HG03159 (cell line): ENCODE results near the gene NKX6-2.
"Not testable (repeated sequence)": the region's sequence is repeated elsewhere in the genome, so short reads cannot be mapped to it uniquely, and the experiment has no call there.

Experiments used
- ATAC-seq: cut with Tn5 transposase; IDR thresholded peaks from one replicate; pipeline ENCODE4 v1.9.1; 2021; ENCODE audit warnings: mild to moderate bottlenecking, moderate library complexity; ENCODE audit not compliant: unreplicated experiment

Gene NKX6-2

DNA sequence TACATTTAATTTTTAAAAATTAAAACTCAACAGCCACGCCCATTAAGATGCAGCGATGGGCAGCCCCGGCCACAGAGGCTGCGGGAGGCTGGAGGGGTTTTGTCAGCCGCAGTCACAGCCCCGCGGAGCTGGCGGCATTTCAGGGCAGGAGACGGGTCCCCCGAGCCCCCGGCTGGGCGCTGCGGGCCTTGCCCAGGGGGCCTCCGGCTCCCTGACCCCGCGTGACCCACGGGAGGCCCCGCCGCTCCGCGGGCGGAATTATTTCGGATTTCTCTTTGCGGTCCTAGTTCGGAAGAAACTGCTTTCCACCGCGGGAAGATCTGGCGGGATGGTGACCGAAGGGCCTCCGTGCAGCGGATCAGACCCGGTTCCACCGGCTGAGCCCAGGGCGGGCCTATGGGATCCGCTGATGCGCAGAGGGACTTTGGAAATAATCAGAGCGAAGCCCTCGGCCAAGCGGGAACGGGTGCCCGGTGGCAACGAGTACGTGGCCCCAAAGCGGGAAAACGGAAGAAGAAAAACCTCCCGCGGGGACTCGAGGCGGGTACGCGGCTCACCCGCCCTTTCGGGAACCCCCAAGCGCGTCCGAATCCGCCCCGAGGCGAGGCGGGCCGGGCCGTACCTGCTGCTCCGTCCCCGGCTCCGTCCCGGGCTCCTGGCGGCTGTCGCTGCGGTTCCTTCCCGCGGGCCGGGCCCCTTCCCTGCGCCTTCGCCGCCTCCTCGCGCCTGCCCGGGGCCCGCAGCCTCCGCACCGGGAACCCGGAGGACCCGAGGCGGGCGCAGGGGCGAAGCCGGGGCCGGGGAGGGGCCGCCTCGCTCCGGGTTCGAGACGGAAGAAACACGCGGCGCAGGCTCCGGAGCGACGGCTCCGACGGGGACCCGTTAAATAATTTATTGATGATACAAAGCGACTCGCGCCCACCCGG lies 1.7 kb downstream of the NKX6-2 start:
- ATAC-seq = no peak

DNA sequence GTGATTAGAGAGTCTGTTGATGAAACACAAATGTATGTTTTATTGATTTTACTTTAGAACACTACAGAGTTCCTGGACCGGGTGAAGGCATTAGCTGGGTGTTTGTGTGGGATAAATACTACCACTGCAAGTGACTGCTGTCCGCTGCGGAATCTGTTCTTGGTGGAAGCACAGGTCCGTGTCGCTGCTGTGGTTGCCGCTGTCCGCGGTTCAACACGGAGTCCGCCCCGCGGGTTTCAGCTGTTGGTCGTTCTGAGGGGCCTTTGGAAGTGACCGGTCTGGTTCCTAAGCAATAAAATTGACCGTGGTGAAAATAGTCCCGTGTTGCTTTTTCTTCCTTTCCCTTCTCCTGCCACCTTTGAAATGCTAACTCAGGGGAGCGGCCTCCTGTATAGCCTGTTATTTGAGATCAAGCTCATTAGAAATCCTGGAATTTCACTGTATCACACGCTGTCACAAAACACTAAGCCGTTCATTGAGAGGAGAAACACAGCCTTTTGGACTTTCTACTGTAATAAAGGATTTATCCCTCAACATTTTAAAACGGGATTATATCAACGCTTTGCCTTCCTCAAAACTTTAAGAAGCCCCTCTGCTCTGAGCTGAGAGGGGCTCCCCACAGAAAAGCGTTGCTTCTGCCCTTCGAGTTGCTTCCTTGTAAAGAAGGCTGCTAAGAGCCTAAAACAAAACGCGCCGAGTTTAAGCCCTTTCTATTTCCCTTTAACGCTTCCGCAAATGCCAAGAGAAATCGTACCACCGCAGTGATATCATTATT lies 2.6 kb downstream of the NKX6-2 start:
- ATAC-seq = no peak

DNA sequence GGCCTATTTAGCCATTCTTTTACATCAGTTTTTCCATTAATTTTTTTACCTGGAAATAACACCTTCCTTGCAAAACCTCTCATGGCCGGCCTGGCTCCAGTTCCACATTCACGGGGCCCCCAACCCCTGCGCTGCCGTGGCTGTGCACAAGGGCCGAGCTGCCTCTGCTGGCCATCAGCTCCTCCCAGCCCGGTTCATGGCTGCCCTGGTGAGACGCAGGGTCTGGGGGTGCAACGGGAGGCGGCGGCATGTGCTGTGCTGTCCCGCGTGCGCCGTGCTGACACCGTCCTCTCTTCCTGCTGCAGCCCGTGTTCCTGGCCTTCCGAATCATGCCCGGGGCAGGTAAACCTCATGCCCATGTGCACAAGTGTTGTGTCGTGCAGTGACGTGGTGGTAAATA lies 4.4 kb downstream of the NKX6-2 start:
- no peak for ATAC-seq

DNA sequence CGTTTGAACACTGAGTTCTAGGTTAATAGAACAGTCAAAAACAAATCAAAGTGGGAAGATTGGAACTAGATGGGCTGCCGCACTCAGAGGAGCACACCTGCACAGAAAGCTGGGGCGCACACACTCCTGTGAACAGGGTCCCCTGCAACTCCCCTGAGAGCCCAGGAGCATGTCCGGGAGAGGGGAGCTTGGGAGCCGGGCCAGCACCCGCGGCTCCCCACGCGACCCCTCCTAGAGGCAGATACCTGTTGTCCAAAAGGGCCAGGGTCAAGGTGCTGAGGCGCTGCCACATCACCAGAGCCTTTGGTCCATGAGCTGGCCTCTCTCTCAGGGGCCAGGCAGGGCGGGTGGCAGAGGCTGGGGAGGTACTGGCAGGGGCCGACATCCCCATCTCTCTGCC lies 5.6 kb downstream of the NKX6-2 start:
- ATAC-seq = no peak

DNA sequence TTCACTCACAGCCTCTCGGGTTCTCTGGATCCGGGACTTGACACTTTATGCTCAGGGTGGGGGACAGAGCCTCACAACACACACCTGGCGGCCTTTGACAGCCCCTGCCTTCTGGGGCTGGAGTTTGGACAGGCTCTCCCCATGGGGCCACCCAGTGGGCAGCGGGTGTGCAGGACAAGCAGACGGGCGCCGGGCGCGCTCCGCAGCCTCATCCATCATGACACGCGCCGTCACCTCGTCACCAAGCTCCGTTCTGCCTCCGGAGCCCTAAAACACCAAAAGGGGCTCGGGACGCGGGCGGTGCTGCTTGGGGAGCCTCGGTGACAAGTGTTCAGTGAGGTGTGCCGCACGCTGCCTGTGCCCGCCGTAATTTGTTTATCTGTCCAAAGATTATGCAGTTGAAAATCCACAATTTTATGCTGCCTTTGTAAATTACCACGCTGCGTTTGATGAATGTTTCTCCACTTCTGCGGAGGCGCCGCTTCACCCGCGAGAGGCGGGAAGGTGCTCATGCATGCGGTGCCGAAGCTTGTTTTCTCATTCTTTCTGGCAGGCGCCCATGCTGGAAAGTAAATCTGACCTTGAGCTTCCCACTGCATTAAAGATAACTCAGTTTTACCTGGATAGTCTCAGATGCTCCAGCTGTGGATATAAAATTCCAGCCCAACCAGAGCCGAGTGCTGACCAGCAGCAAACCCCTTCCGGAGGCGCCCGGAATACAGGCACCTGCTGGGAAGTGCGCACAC lies 6.2 kb downstream of the NKX6-2 start:
- ATAC-seq = no peak

DNA sequence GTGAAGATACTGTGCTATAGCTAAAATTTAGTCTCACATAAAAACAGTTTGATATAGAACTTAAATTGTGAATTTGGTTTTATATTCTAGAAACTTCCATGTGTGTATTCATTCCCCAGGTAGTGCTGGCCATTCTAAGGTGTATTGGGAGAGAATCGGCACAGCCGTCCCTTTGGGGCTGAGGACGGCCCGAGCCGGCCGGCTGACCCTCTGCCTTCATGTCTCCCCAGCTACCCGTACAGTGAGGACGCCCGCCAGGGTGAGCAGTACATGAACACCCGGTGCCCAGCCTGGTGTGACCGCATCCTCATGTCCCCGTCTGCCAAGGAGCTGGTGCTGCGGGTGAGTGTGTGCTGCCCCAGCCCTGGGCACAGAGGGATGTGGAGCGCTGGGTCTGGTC lies 8.5 kb downstream of the NKX6-2 start:
- ATAC-seq = no peak

DNA sequence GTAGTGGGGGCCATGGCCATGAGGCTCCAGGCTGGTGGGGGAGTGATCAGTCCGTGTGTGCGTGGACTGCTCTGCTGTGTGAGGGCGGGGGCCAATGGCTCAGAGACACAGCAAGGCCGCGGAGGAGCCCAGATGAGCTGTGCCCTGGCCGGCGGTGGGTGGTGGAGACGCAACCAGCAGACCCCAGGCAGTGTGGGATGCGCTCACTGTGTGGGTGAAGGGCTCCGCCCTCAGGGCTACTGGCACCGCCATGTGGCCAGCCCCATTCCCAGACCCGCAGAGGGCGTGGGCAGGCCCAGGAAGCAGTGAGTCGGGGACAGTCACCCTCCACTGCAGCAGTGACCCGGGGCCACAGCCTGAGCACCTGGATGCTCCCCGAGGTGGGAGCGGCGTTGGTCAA lies 9.1 kb downstream of the NKX6-2 start:
- no peak for ATAC-seq

DNA sequence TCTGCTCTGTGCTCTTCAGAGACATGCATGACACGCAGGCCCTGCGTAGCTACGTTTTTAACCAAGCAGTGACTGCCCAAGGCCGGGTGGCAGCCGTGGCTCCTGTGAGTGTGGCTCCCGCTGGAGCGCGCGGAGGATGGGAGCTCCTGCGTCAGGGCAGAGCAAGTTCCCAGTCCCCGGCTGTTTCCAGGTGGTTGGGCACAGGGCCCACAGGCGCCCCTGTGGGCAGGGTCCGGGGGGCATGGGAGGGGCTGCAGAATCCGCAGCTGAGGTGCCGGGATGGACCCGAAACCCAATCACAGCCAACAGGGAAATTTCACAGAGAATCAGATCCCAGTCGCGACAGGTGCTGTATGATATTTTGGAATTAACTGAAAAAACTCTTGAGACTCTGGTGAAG lies 9.8 kb downstream of the NKX6-2 start:
- ATAC-seq = no peak

DNA sequence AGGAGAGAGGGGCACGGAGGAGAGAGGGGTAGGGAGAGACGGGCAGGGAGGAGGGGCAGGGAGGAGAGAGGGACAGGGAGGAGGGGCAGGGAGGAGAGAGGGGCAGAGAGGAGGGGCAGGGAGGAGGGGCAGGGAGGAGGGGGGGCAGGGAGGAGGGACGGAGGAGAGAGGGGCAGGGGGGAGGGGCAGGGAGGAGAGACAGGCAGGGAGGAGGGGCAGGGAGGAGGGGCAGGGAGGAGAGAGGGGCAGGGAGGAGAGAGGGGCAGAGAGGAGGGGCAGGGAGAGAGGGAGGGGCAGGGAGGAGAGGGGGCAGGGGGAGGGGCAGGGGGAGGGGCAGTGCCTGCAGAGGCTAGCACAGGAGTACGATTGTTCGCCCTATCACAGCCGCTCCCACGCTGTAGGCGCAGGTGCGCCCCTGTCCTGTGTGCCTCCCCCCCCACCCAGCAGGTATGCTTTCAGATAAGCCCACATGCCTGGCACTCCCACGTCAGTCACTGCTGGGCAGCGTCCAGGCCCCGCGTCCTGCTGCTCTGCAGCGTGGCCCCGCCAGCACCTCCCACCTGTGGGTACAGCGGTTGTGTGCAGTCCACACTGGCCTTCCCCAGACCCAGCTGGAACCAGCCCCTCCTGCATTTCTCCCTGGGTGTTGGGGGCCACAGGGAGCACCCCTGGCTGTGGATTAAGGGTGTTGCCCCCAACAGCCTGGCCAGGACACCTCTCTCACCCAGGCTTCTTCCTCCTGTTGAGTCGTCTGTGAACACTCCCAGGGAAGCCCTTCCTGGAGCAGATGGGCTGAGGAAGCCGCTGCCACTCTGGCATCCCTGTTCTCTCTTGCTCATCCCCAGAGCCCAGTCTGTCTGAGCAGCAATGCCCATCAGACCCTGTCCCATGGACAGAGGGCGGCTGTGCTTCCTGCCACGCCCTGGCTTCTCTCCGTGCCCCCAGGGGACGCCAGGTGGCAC lies 10.8 kb downstream of the NKX6-2 start:
- no peak for ATAC-seq

DNA sequence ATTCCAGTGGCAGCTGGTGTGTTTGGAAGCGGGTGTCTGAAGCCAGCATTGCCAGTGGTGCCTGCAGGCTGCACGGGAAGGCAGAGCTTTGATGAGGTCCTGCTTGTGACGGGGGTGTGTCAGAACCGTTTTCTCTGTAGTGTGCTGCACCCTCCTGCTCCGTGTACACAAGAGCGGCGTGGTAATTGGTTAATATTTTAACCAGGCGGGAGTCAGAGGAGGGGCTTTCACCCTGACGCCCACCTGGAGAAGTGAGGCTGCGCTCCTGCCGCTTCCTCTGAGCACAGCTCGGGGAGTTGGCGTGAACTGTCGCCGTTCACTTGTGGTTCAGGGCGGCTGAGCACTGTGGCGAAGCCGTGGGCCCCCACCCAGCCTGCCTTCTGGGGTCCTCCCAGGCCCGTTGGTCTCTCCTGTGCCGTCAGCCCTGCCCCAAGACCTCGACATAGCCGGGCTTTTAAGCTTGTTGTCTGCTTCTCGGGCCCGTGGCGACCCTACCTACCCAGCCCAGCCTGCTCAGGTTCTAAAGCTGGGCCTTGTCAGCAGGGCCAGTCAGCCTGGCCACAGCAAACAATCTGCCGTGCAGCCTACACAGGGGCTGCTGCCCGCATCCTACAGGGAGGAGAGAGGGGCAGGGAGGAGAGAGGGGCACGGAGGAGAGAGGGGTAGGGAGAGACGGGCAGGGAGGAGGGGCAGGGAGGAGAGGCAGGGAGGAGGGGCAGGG lies 11.6 kb downstream of the NKX6-2 start:
- ATAC-seq = no peak

DNA sequence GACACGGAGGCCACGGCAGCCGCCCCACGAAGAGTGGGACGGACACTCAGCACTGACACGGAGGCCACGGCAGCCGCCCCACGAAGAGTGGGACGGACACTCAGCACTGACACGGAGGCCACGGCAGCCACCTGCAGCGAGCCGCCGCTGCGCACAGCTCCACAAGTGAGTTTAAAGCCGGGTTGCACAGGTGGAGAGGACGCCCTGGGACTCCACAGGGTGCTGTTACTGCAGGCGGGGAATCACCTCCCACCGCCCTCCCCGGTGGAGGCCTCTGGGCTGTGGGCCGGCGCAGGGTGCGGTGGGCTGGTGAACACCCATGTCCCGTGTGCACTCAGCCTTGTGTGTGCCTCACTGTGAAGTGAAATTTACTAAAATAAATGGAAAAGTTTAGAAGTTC lies 13.1 kb downstream of the NKX6-2 start:
- ATAC-seq = not testable (repeated sequence)

DNA sequence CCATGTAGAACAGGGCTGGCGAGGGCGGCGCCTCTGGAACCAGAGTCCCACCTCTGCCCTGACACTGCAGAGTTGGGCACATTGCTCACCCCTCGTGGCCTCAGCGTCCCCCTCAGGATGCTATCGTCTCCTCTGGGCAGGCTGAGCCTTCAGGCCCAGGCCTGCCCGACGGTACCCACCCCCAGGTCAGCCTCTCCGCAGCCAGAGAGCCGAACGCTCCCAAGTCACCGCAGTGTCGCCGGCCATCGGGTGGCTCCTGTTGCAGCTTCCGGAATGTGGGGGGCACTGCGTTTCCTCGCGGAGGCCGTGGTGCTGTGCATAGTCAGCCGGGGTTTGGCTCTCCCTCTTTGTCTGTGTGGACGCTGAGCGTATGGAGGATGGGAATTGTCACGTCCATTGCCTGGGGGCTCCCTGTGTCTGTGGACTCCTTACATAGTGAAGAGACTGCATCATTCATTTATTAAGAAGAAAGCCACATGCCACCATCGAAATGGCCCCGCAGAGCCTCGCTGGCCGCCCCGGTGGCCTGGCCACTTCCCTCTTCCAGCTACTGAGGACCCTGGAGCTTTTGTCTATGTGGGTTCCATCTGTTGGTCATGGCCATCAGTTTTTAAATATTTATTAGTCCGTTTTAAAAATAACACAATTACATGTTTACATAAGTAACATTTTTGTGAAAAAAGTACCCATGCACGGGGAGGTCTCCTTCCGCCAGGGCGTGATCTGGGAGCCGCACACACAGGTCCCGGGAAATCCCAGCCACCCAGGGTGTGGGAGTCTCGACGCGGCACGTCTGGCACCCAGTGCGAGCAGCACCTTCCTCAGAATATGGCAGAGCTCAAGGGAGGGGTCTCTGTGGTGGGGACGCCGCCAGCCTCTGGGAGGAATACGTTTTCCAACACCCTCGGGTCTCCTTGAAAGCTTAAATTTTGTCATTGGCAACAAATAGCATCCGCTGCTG lies 15.6 kb downstream of the NKX6-2 start:
- ATAC-seq = no peak

DNA sequence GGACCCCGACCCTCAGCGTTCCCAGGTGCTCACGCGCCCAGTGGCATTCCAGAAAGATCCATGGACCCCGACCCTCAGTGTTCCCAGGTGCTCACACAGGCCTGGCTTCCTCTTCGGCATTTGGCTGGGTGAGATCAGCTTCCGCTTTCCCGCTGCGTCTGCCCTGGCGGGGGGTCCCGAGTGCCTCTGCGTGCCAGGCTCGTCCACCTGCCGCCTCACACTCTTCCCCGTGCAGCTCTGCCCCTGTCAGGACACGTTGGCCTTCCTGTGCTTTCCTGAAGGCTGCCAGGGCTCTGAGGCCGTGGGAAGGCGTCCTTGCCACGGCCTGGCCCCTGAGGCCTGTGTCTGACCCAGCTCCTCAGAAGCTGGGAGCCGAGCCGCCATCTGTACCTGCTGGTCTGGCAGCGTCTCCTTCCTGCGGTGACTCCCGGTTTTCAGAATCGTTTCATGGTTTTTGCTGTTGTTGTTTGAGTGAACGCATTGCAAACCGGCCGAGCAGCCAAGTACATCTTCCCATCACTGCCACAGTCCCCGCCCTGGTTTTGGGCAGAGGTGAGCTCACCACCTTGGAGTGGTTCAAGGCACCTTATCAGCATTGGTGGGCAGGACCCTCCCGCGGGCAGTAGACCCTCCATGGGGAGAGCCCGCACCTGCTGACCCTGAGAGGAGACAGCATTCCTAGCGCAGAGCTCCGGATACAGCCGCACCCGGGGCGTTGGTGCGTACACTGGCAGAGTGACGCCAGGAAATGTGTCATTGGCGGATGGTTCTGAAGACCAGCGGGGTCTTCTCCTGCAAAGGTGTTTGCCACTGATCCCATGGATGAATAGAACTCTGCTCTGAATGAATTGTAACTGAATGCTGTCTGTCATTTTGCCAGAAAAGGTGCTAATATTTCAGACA lies 17.4 kb downstream of the NKX6-2 start:
- ATAC-seq = no peak

DNA sequence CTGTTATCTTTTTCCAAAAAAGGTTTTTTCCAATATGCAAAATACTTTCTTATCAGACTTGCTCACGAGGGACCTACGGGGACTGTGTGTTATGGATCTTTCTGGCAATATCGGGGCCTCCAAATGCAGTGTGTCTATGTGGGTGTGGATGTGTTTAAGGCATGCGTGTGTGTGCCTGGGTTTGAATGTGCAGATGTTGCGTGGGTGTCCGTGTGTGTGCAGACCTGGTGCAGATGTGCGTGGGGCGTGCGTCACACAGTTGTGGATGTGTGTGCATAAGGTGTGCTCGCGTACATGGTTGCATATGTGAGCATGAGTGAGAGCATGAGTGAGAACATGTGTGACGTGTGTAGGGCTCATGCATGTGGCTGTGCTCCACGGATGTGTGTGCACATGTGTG lies 19.7 kb downstream of the NKX6-2 start:
- ATAC-seq = no peak

DNA sequence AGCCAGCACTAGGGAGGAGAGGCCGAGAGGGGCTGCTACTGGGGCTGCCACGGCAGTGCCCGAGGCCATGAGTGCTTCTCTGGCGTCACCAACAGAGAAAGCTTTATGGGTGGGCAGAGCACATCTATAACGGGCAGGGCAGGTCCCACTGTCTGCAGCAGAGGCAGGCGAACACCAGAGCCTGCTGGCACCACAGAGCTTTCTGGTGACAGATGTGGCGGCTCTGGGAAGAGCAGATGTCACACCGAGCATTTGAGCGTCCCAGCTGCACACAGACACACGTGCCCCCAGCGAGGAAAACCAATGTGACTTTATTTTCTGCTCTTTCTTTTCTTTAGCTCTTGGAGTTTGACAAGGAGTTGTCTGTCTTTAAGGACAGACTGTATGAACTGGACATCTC lies 20.5 kb downstream of the NKX6-2 start:
- ATAC-seq = no peak

DNA sequence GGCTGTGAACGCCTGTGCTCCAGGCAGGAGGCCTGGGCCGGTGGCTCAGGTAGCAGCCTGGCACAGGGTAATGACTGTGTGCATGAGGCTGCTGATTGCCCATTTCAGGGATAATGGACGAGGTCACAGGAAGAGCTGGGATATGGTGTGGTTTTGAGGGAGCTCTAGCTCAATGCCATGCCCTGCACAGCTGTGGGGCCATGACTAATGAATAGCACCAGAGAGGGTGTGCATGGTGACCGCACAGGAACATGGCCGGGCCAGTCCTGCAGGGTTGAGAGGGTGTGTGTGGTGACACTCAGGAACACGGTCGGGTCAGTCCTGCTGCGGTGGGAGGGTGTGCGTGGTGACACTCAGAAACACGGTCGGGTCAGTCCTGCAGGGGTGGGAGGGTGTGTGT lies 21.8 kb downstream of the NKX6-2 start:
- no peak for ATAC-seq

DNA sequence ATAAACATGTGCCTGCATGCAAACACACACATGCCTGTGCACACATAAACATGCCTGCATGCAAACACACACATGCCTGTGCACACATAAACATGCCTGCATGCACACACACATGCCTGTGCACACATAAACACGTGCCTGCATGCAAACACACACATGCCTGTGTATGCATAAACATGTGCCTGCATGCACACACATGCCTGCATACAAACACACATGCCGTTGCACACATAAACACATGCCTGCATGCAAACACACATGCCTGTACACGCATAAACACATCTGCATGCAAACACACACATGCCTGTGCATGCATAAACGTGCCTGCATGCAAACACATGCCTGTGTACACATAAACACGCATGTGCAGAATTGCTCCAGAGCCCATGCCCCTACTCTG lies 22.4 kb downstream of the NKX6-2 start:
- ATAC-seq = no peak

DNA sequence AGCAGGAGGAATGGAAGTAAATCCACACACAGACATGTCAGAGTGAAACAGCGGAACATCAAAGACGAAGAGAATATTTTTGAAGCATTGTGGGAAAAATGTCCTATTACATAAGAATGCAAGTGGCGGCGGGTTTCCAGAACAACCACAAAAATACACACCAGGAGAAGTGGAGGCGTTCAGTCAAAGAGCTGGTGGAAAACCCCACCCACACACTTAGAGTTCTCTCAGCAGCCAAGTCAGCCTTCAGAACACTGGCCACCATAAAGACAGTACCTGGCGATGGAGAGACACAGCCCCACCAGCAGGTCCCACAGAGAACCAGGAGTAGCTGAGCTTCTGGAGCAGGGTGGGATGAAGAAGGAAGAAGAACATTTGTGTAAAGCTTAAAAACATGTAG lies 23.7 kb downstream of the NKX6-2 start:
- ATAC-seq = no peak
